GM21360 (cell line): Measurements from ENCODE around the gene LTA4H.
"Not testable (repeated sequence)": the region's sequence is repeated elsewhere in the genome, so short reads cannot be mapped to it uniquely, and the experiment has no call there.

ENCODE experiments used
- ATAC-seq: cut with Tn5 transposase; IDR thresholded peaks from one replicate; pipeline ENCODE4 v1.9.1; 2021; ENCODE audit warnings: mild to moderate bottlenecking, moderate library complexity; ENCODE audit not compliant: unreplicated experiment

Gene LTA4H

GRCh38 chr12:96035283-96036236, at the start of gene LTA4H:
LTA4H (minus strand) TSS chr12:96035587; CDS start chr12:96035519, 68 bp downstream.
- peak; percentile 93 for ATAC-seq

- no peak for ATAC-seq
These were observed 49.2 kb upstream of the LTA4H start for GRCh38 chr12:96084624-96085023.

GRCh38 chr12:96083020-96083719, 47.8 kb upstream of the LTA4H start:
- no peak for ATAC-seq

GRCh38 chr12:96081596-96081995, 46.2 kb upstream of the LTA4H start:
- ATAC-seq, result no peak

- ATAC-seq, result no peak
These were observed 43.1 kb upstream of the LTA4H start for GRCh38 chr12:96078231-96079135.

GRCh38 chr12:96077081-96077480, 41.7 kb upstream of the LTA4H start:
- ATAC-seq, result no peak

GRCh38 chr12:96075560-96075959, 40.2 kb upstream of the LTA4H start:
- ATAC-seq, result no peak

- no peak for ATAC-seq
These were observed 38.3 kb upstream of the LTA4H start for GRCh38 chr12:96073346-96074330.

- ATAC-seq, result peak; percentile 72
These were observed 35.4 kb upstream of the LTA4H start for GRCh38 chr12:96070670-96071279.

- ATAC-seq, result no peak
These were observed 34.3 kb upstream of the LTA4H start for GRCh38 chr12:96069511-96070231.

GRCh38 chr12:96068636-96069035, 33.2 kb upstream of the LTA4H start:
- no peak for ATAC-seq

GRCh38 chr12:96068111-96068510, 32.7 kb upstream of the LTA4H start:
- no peak for ATAC-seq

- ATAC-seq, result not testable (repeated sequence)
These were observed 30.4 kb upstream of the LTA4H start for GRCh38 chr12:96065776-96066175.

GRCh38 chr12:96064966-96065365, 29.6 kb upstream of the LTA4H start:
- ATAC-seq, result no peak

GRCh38 chr12:96064271-96064670, 28.9 kb upstream of the LTA4H start:
- ATAC-seq, result no peak

- no peak for ATAC-seq
These were observed 27.7 kb upstream of the LTA4H start for GRCh38 chr12:96063046-96063445.

GRCh38 chr12:96061864-96062453, 26.6 kb upstream of the LTA4H start:
- no peak for ATAC-seq

GRCh38 chr12:96061323-96061722, 25.9 kb upstream of the LTA4H start:
- no peak for ATAC-seq
